NCI-H226 (cell line): ENCODE results near the gene ZNF500.
"Not testable (repeated sequence)": the region's sequence is repeated elsewhere in the genome, so short reads cannot be mapped to it uniquely, and the experiment has no call there.

Experiments
- DNase-seq: peaks from one replicate; pipeline ENCODE4 v3.0.0-alpha.2; 2015

The ZNF500 gene

DNA sequence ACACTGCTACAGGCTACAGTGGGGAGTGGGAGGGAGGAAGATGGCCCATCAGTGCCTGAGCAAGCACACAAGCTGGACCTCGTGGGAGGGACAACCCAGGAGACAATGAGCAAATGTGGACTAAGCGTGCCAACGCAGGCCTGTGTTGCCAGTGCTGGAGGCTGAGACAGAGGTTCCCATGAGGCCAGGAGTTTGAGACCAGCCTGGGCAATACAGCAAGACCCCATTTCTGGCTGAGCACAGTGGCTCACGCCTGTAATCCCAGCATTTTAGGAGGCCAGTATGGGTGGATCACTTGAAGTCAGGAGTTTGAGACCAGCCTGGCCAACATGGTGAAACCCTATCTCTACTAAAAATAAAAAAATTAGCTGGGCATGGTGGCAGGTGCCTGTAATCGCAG, 28.6 kb downstream of the ZNF500 start:
- DNase-seq = not testable (repeated sequence)

DNA sequence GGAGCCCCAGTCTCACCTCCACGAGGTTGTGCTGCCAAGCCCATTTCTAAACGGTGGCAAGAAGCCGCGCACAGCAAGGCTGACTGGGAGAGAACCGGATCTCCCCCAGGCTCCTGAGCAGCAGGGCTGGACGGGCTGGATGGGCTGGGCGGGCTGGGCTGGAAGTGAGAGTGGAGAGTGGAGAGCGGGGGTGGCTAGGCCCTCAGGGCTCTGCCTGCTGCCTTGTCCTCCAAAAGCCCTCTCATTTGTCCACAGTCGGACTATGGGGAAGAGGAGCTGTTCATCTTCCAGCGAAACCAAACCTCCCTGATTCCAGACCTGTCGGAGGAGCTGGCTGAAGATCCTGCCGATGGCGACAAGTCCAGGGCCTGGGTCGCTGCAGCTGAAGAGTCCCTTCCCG, 29.4 kb downstream of the ZNF500 start:
- no peak for DNase-seq

DNA sequence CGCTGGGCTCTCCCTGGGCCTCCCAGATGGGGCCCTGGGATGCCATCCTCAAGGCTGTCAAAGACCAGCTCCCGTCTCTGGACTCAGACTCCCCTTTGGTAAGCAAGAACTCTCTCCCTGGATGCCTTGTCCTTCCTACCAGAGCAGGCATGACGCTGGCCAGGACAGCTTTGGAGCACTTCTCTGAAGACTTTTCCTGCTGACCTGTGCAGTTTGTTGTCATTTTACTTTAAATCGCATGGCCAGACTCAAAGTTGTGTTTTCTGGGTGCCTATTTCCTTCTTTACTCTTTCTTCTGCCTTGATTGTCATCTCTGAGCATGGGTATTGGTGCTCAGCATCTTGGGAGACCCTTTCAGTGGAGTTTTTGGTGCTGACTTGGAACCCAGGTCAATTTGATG, 30.4 kb downstream of the ZNF500 start:
- no peak for DNase-seq

DNA sequence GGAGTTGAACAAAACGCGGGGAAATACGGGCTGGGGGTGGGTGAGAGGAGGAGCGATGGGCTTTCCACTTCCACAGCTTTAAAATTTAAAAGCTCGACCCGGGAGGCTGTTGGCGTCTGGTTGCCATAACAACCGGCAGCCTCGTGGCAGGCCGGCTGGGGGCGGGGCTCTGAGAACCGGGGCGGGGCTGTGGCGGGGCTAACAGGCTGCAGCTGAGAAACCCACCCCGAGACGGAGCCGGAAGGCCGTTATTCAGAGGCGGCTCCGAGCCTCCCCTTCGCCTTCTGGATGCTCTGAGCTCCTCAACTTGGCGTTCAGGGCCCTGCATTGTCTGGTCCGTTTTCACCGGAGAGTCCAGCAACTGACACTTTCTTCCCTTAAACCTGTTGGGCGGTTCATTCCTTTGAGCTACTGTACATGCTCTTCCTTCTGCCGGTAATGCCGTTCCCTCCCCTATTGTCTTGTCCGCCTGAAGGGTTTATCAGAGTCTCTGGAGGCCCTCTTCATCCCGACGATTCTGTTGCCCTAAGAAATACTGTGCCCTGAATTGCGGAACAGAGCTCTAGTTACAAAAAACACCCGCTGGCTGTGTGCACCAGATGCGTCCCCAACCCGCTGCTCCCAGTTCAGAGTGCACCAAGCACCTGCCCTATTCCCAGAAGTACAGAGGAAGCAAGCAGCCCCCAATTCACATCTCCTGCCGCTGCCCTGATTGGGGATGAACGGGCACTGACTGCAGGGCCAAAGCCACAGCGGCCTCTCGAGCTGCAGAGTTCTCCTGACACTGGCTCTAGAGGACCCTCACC, 32.0 kb downstream of the ZNF500 start:
- DNase-seq = peak; percentile 67

DNA sequence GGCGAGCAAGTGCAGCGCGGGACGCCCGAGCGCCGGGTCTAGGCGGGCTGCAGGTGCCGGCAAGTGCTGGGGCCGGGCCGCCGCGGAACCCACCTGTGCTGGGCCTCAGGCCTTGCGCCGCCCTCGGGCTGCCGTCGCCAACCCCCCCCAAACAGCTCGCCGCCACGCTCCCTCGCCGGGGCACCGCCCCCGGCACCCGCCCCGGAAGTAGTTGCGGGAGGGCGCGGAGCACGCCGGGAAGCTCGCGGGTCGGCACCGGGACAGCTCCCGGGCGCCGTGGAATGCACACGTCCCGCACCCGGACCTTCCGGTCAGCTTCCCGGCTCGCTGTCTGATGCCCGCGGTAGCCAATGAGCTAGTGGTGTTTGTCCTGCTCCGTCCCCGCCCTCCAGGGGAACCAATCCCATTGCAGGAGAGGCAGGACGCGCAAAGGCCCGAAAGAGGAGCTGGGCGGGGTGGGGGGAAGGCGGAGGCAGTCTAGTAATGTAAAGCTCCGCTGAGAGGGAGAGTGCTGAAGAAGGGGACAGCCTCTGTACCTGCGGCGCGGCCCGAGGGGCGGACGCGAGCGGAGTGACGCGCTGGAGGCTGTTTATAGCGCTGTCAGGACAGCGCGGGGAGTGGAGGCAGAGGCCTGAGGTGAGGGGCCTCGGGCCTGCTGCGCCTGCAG, 32.8 kb downstream of the ZNF500 start, which contains the start of the genes ANKS3 and DNAAF8:
Gene ANKS3, minus strand, starts transcription at position 209 of the 667 bp plus-strand sequence. CDS start 4,122 bp downstream, outside the sequence.
Gene DNAAF8, plus strand, starts transcription at position 475 of the 667 bp plus-strand sequence. CDS start 1,978 bp downstream, outside the sequence.
- peak; percentile 98 for DNase-seq

DNA sequence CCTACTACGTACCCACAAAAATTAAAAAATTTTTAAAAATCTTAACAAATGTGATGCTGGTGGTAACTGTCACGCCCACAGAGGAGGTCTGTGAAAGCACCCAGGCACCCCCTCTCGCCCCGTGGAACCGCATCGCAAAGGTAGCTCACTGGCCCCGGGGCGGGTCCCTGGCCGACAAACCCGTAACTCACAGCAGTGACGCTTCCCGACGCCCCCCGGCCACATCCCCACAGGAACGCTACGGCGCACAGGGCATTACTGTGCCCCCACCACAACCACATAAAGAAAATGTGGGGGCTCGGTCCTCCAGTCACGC, 33.3 kb downstream of the ZNF500 start:
- peak; percentile 8 for DNase-seq

DNA sequence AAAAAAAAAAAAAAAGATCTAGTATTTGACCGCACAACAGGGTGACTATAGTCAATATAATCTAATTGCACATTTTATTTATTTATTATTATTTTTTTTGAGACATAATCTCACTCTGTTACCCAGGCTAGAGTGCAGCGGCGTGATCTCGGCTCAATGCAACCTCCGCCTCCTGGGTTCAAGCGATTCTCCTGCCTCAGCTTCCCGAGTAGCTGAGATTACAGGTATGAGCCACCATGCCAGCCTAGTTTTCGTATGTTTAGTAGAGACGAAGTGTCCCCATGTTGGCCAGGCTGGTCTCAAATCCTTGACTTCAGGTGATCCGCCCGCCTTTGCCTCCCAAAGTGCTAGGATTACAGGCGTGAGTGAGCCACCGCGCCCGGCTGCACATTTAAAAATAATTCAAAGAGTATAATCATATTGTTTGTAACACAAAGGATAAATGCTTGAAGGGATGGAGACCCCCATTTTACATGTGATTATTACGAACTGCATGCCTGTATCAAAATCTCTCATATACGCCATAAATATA, 33.7 kb downstream of the ZNF500 start:
- DNase-seq = no peak

DNA sequence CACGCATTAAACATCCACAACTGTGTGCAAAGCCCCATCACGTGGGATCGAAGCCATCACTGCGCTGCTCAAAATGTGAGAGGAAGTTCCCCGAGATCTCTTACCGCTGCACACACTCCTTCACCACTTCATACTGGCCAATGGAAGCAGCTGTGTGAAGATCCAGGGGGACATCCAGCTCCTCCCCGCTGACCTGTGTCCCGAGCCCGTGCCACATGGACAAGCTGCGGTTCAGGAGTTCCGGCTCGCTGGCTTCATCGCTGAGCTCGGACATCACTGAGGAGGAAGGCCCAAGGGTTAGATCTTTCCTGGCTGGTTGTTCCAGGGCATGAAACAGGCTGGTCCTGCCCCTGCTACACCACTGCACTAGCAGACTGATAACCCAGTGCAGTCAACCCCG, 37.1 kb downstream of the ZNF500 start:
- DNase-seq = no peak

DNA sequence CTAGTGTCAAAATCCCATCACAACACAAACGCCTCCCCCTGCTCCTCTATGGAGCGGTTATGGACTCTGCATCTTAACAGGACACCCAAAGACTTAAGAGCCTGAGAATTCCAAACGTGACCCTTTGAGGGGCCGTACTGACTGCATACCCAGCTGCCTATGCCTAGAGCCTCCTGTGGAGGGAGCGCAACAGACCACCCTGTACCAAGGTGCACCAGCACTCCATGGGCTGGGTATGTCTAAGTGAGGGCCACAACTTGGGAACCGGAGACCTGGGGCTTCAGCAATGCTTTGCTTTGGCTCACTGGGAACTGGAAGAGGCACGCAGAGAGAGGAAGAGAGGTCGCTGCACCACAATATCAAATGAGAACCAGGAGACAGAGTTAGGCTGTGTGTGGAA, 38.3 kb downstream of the ZNF500 start:
- DNase-seq = no peak

DNA sequence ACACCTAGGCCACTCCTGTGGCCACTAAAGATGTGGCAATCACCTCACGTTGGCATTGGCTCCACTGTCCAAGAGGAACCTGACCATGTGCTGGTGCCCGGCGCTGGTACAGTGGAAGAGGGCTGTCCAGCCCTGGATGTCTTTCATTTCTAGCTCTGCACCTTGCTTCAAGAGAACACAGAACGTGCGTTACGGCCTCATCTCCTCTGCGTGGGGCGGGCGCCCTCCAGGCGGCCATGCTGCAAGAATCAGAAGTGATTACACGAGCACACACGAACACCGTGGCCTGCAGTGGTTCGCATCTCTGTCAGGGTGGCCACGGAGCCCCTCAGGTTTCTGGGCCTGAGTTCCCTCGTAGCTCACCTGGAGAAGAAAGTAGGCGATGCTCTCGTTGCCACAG, 40.3 kb downstream of the ZNF500 start:
- no peak for DNase-seq

DNA sequence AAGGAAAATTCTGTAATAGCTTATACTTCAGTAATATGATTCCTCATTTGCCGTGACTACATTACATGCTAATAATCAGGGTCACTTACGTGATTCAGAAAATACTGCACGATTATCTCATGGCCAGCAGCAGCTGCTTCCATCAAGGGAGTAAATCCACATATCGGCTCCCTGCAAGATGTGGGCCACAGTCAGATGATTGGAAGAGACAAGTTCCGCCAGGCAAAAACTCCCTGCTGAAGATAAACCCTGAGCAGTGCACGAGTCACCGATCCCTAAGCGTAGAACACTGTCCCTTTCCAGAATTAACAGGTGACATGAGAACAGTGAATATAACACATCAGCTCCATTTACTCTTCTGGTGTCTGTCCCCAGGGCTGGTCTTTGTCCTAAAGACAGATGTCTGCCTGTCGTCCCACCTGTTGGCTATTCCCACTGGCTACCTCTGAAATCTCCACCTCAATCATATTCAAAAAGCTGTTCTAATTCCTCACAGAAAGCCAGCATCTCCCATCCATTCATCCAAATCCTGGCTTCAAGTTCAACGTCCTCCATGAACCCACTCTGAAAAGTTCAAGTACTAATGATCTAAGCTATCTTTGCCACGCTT, 42.2 kb downstream of the ZNF500 start:
- no peak for DNase-seq

DNA sequence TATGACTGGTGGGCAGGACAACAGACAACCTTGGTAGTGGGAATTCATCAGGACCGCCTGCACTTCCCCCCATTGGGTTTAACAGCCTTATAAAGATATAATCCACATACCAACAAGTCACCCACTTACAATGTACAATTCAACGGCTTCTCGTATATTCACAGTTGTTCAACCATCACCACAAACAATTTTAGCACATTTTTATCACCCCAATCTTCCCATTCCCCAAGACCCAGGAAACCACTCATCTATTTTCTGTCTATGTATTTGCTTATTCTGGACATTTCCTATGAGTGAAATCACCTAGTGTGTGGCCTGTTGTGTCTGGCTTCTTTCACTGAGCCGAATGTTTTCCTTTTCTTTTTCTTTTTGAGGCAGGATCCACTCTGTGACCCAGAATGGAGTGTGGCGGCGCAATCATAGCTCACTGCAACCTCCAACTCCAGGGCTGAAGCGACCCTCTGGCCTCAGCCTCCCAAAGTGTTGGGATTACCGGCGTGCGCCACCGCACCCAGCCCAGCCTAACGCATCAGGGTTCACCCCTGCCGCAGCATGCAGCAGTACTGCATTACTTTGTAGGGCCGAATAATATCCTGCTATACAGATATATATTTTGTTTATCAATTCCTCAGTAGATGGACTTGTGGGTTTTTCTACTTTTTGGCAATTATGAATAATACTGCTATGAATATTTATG, 43.7 kb downstream of the ZNF500 start:
- DNase-seq = no peak

DNA sequence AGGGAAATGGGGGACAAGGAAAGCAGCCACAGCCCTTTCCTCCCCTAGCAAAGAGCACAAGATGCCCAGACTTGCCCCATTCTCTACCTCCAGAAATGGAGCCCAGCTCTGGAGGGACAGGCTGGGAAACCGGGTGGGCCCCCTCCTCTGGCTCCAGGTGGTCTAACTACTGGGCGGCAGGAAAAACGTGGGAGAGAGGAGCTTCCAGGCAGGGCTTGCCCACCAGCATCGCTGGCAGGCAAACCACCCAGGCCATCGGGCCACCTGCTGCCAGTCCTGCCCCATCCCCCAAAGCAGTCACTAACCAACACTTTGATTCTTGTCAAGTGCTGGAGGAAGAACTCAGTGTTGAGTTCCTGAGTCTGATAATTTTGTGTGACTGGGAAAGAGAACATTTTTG, 48.5 kb downstream of the ZNF500 start:
- no peak for DNase-seq

DNA sequence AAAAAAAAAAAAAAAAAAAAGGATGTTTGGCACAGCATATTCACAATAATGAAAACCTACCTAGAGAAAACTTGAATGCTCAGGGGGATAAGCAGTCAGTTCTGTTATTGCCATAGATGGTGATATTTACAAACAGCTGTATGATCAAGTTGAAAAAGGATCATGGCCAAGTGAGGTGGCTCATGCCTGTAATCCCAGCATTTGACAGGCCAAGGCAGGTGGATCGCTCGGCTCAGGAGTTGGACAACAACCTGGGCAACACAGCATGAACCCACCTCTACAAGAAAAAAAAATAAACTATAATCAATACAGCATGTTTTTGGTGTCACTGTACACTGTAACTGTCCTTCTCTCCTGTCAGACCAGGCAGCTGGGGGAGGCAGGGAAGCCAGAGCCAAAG, 52.0 kb downstream of the ZNF500 start:
- no peak for DNase-seq

DNA sequence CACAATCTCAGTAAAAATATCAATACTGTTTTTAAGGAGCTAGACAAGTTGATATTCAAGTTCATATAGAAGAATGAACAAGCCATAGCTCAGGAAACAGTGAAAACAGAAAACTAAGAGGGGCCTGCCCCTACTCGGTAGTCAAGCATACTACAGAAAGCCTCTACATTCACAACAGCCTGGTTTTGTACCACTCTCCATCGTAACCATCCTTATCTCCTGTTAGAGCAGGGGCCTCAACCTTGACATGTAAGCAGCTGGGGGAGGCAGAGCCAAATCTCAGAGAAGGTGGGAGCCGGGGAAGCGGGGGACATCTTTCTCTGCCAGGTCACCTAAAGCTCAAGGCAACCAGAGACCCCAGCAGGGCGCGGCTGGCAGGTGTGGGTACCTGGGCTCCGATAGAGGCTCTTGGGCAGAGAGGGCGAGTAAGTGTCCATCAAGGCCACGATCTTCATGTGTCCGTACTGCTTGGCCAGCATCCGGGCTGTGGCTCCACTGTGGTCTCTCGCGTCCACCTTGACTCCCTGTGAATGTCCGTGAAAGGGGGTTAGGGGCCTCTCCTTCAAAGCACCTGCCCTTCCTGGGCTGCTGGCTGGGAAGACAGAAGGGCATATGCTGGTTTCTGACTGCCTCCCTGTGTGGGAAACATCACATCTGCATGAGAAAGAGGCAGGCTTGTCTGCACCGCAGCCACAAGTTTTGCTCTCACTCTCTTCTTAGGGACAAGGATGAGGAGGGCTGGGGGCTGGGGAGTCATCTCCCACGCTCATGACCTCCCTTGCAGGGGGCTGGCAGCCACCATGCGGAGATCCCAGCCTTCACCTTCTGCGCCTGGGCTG, 53.1 kb downstream of the ZNF500 start:
- no peak for DNase-seq

DNA sequence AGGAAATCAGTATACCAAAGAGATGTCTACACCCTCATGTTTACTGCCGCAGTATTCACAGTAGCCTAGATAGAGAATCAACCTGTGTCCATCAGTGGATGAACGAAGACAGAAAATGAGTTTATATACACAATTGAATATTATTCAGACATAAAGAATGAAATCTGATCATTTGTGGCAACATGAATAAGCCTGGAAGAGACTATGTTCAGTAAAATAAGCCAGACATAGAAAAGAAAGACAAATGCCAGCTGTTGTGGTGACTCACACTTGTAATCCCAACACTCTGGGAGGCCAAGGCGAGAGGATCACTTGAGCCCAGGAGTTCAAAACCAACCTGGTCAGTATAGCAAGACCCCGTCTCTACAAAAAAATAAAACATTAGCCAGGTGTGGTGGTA, 57.5 kb downstream of the ZNF500 start:
- no peak for DNase-seq

DNA sequence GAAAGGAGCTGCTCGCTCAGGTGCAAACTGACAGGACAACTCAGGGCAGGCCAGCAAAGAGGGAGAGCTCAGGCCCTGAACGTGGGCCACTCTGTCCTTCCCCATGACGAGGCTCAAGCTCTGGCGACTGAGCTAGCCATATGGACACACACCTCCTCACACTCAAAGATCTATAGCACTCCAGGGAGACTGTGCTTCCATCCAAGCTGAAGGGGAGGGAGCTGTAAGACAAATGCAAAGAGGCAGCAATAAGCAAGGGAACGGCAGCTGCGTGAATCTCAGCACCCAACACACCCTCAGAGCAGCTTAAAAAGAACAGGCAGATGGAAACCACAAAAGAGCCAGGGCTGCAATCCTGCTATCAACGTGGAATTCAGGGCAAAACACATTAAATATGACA, 60.1 kb downstream of the ZNF500 start:
- DNase-seq = no peak

DNA sequence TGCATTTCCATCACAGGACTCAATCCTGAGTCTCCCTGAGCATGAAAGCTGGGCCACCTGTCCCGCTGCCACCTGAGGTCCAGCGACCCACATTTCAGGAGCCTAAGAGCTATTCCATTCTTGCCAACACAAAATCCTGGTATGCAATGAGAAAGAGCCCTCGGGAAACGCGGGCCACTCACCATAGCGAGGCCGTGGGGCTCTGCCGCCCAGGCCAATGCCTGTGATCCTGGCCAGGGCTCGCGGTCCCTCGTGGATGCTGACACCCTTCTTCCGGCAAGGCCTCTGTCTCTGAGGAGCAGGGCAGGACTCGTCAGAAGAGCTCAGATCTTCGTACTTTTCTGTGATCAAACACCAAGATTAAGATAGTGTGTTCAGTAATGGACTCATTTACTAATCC, 62.0 kb downstream of the ZNF500 start:
- no peak for DNase-seq

DNA sequence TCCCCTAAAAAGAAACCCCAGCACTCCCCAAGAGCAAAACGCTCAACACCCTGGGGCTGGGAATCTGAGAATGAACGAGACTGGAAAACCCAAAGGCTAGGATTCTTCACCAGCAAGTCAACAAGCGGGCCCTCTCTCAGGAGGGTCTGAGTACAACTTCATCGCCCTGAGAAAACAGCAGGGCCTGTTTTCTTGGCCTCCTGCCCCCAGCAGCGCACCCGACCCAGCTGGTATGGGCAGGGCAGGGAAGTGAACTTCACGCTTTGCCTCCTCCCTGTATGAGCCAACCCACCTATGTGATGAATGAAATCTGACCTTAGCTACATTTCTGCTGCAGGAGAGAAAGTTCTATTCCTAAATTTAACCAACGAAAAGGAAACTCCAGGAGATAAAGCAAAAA, 62.5 kb downstream of the ZNF500 start:
- DNase-seq = no peak

DNA sequence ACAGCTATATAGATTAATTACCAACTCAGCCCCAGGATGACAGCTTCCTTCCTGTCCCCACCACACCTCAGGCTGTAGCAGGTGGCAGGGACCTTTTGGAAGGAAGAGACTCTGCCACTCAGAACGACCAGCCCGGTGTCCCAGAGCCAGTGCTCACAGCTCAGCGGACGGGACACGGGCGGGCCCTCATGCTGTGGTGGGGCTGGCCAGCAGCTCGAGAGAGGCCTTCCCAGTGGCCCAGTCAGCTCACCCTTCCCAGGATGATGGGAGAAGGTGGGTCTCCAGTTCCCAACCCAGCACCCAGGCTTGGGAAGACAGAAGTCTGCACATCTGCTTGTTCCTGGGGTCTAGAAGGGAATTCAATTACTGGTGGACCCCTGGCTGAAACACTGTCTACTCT, 63.1 kb downstream of the ZNF500 start:
- no peak for DNase-seq

DNA sequence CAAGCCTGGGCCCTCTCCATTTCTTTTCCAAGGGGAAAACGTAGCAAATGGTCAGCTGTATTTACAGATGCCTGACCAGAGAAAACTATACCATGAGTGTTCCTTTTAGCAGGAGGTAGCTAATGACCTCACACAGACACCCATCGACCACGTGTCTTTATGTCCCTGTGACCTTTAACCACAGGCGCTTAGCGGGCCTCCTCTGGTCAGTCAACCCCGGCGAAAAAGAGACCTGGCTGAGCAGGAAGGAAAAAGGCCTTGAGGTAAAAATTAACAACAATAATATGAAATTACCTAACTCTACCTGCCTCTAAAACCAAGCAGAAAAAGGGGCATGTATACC, 64.5 kb downstream of the ZNF500 start:
- no peak for DNase-seq

DNA sequence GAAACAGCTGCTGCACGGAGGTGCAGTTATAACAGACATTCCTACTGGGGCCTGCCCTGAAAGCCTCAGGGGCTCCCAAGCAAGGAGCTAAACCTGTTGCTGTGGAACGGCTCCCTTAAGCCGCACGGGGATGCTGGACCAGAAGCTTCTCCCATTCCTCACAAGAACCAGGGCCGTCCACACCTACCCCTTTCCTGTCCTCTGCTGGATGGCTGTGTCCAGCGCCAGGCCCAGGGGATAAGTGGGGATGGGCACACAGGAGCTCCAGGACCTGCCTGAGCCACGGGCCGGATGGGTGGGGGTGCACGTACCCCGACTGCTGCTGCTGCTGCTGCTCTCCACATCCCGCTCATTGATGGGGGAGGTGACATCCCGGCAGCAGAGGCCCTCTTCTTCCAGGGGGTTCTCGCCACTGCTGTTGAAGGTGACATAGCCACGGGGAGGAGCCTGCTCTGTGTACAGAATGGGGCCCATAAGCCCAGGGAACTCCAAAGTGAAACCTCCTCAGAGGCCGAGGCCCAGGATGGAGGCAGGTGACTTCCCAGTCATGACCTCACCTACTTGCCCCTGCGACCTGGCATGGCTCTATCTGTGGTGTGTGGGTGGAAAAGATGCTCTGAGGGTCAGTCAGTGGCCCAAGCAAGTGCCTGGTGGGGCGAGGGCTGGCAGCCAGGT, 65.0 kb downstream of the ZNF500 start:
- DNase-seq = no peak
